22Rv1 (cell line): ENCODE measurements around the gene SLC17A5.
"Not testable (repeated sequence)": the region's sequence is repeated elsewhere in the genome, so short reads cannot be mapped to it uniquely, and the experiment has no call there.

Experiments
- H3K27ac ChIP-seq: fragments of 450-650 bp; 2 replicates; pipeline ENCODE4 v1.5.1; 2017
- ZFX ChIP-seq: fragments of 450-650 bp; IDR thresholded peaks from 2 replicates; pipeline ENCODE4 v1.6.1; 2017; ENCODE audit warnings: antibody characterized with exemption, borderline replicate concordance
- TF ChIP-seq, protein P1 (sequence below): fragments of 450-650 bp; IDR thresholded peaks from 2 replicates; pipeline ENCODE4 v1.5.1; 2017; ENCODE audit warnings: mild to moderate bottlenecking

SLC17A5 gene

DNA sequence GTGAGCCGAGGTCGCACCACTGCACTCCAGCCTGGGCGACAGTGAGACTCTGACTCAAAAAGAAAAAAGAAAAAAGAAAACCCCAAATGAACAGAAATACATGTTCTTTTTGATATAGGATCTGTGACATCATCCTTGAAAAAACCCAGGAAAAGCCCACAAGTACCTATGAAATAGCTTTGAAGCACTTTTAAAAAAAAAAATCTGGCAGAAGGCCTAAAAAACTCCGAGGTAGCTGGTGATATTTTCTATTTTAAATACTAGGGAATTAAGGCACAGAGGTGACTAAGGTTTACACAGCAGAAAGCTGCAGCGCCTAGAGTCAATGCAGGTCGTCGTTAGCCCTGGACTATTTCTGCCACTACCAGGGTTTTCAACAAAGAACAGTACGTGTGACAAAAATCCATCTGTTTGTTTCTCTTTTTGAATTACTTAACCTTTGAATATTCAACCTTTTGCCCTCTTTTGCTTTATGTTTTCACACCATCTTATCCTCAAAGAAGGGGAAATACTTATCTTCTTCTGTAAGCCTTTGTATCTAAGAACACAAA, 93.5 kb downstream of the SLC17A5 start:
- no peak for TF ChIP-seq ZFX
- TF ChIP-seq, protein P1, sequence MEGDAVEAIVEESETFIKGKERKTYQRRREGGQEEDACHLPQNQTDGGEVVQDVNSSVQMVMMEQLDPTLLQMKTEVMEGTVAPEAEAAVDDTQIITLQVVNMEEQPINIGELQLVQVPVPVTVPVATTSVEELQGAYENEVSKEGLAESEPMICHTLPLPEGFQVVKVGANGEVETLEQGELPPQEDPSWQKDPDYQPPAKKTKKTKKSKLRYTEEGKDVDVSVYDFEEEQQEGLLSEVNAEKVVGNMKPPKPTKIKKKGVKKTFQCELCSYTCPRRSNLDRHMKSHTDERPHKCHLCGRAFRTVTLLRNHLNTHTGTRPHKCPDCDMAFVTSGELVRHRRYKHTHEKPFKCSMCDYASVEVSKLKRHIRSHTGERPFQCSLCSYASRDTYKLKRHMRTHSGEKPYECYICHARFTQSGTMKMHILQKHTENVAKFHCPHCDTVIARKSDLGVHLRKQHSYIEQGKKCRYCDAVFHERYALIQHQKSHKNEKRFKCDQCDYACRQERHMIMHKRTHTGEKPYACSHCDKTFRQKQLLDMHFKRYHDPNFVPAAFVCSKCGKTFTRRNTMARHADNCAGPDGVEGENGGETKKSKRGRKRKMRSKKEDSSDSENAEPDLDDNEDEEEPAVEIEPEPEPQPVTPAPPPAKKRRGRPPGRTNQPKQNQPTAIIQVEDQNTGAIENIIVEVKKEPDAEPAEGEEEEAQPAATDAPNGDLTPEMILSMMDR, result no peak
- no peak overlapping the region for H3K27ac ChIP-seq

DNA sequence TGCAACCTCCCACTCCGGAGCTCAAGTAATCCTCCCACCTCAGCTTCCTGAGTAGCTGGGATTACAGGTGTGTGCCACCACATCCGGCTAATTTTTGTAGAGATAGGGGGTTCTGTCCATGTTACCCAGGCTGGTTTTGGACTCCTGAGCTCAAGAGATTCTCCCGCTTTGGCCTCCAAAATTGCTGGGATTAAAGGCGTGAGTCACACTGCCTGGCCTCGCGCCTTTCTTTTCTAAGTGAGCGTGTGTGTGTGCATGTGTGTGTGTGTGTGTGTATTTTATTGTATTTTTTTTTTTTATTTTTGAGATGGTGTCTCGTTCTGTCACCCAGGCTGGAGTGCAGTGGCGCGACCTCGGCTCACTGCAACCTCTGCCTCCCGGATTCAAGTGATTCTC, 94.4 kb downstream of the SLC17A5 start:
- not testable (repeated sequence) for H3K27ac ChIP-seq

DNA sequence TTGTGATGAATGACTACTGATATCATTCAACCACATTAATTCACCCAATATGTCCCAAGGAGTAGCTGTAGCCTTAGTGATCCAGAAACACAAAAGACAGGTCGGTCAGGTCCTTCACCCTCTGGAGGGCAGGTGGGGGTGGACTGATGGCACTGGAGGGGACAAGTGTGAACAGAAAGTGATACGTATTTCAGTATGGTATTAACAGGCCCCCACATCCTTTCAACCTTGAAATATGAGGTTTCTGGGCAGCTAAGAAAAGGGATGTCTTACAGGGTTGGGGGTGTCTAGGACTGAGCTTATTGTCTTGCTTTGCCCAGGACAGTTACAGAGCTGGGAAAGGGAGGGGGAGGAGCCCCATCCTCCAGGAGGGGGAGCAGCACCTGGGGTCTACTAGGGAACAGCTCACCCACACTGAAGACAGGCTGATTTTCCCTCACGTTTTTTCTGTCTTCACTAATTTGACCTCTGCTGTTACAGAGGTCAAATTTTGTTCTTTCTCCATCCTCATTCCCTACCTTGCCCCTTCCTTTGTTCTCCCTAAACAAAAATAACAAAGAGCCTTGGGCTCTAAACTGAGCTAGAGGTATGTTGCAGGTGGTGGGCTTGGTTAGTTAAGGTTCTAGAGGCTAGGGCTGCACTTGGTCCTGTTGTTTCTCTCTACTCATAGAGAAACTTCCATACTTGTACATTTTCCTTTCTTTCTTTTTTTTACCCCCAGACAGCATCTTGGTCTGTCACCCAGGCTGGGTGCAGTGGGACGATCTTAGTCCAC, 95.0 kb downstream of the SLC17A5 start:
- H3K27ac ChIP-seq, result no peak overlapping the region
- TF ChIP-seq ZFX, result no peak
- TF ChIP-seq, protein P1, result no peak

DNA sequence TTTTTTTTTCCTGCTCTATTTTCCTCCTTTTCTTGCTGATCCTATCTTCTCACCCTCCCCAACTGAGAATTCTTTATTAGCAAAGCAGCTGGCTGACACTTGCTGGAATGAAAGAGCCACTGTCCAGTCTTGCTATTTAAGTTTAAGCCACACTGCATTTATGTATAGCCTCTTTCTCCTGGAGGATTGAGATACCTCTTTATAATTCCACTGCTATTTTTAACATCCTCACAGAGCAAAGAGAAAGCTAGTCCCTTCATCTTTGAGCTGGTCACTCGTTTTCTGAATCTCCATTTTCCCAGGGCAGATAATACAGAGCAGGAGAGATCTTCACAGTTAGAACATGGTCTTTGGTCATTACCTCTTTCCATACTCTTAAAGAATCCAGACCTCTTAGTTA, 97.0 kb downstream of the SLC17A5 start:
- TF ChIP-seq, protein P1, result no peak
- no peak for TF ChIP-seq ZFX

DNA sequence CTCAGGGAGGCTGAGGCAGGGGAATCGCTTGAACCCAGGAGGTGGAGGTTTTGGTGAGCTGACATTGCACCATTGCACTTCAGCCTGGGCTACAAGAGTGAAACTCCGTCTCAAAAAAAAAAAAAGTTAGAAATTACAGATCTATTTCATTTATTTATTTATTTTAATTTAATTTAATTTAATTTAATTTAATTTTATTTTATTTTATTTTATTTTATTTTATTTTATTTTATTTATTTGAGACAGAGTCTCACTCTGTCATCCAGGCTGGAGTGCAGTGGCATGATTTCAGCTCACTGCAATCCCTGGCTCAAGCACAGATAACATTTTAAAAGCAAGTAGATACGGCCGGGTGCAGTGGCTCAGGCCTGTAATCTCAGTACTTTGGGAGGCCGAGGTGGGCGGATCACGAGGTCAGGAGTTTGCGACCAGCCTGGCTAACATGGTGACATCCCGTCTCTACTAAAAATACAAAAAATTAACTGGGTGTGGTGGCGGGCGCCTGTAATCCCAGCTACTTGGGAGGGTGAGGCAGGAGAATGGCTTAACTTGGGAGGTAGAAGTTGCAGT, 98.3 kb downstream of the SLC17A5 start:
- H3K27ac ChIP-seq, result not testable (repeated sequence)

More for the DNA sequence above, 97.0 kb downstream of the SLC17A5 start:
- no peak overlapping the region for H3K27ac ChIP-seq

DNA sequence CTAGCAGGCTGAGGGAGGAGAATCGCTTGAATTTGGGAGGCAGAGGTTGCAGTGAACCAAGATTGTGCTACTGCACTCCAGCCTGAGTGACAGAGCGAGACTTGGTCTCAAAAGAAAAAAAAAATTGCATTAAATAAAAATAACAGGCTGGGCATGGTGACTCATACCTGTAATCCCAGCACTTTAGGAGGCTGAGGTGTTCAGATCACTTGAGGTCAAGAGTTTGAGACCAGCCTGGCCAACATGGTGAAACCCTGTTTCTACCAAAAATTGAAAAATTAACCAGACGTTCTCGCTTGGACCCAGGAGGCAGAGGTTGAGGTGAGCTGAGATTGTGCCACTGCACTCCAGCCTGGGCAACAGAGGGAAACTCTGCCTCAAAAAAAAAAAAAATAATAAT, 102.7 kb downstream of the SLC17A5 start:
- not testable (repeated sequence) for H3K27ac ChIP-seq

DNA sequence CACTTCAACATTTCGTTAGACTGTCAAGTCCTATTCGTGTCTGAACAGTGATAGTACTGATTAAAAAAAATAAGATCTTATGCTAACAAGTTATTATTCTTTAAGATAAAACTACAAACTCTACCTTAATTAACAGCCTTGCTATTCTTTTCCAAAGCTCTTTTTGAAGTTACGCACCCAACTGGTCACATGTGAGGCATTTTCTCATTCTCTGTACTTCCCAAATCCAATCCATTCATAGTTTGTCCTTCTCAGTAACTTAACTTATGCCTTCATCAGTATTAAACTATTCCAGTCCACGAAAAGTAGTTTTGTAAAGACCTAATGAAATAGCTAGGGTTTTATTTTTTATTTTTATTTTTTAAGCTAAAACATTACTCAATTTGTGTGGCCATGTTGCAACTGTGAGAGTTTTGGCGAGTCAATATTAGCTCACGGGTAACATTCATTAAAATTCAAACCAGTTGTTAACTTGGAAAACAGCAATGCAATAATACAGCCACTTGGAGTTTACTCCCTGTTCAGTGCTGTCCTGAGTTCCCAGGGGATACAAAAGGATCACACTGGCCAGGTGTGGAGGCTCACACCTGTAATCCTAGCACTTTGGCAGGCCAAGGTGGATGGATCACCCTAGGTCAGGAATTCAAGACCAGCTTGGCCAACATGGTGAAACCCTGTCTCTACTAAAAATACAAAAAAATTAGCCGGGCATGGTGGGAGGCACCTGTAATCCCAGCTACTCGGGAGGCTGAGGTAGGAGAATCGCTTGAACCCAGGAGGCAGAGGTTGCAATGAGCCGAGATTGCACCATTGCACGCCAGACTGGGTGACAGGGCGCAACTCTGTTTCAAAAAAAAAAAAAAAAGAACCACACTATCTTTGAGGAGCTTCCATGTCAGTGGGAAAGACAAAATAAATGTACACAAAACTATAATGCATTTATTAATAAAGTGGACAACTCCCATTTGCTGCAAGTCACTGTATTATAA, 105.0 kb downstream of the SLC17A5 start:
- TF ChIP-seq, protein P1, result peak; percentile 22; the same call in 1 of the 2 replicates
- no peak for TF ChIP-seq ZFX
- H3K27ac ChIP-seq, result no peak overlapping the region

DNA sequence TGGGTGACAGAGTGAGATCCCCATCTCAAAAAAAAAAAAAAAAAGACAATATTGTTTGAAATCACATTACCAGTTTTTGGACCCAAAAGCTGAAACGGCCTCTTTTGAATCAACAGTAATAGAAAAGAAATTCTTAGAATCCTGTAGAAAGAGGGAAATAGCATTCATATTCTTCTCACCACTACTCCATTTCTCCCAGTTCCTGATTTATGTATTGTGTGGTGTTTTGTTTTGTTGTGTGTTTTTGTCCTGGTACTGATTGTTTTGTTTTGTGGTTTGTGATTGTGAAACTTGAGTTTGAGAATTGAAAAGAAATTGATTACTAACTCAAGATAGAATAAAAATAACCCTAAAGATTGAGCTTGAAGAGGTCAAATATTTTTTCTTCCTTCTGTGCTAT, 106.8 kb downstream of the SLC17A5 start:
- H3K27ac ChIP-seq, result no peak overlapping the region
- TF ChIP-seq ZFX, result no peak
- TF ChIP-seq, protein P1, result no peak
